GM21390 (cell line): ENCODE data around the gene CSRP2.

Experiments
- ATAC-seq: cut with Tn5 transposase; IDR thresholded peaks from one replicate; pipeline ENCODE4 v1.9.1; 2021; ENCODE audit not compliant: unreplicated experiment

Gene CSRP2

DNA sequence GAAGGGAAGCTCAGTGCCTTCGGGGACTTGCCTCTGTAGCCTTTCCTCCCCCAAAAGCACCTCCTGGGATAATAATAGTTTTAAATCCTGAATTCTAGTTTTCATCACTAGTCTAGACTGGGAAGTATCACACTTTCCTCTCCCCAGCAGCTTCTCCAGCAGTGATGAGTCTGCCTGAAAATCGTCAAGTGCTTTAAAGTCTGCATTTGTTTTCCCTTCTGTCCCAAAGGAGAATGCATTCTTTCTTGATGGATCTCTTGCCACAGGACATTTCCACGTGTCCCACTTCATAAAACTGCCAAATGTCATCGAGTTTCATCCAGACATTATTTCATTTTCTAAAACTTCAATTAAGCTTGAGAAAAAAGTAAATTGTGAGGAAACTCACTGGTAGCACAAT is 15.0 kb downstream of the CSRP2 start:
- ATAC-seq: no peak

DNA sequence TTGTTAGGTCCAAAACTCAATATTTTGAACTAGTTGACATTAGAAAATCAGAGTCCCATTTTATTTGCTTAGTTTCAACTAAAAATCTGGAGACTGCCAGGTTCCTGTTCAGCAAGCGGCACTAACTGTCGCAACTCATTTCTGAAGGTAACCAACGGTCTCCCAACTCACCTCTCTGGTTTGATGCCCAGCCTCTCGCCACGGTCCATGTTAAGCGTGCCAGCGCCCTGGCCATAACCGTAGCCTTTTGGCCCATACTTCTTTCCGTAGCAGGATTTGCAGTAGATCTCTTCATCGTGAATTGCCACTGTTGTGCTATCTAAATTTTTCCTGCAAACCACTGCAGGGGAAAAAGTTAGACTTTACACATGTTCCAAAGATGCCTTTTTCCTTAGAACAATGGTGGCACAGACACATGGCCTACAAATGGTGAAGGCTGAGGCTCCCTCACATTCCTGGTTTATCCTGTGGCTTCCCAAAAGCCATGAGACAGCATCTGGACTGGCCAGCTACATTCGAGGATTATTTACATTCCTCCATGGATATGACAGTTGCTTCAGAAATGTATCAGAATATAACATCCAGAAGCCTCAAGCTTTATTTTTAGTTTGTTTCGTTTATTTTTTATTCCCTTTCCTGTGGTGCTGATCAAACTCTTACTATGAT is 15.7 kb downstream of the CSRP2 start:
- ATAC-seq: no peak

DNA sequence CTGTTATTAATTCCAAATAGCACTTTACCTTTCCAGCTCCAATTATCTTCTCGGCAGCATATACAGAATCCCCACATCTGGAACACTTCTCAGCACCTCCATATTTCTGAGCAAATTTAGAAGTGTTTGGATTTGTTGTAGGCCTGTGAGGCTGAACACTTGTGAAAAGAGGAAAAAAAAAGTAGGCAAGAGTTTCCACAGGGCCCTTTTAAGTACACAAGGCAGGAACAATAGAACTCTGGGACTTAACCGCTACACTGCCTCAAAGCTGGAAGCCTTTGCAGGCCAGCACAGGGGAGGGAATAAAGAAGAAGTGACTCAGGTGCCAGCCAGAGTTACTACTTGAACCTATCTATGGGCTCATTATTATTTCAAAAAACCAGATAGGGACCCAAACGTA is 18.6 kb downstream of the CSRP2 start:
- ATAC-seq: no peak

DNA sequence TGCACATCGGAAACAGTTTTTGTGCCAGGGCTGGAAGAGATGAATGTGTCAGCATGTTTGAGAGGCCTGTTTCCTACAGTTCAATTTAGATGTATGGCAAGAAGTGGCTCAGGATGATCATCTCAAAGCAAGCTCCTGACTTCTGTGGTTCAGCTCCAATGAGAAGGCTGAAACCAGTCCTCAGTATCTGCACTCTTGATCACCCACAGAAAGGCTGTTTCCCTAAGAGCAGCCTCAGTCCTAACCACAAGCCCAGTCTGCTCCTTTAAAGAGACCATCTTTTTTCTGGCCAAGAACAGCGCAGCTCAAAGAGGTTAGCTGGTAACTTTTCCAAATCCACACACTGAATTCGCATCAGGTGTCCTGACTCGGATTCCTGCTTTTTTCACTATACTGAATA is 19.2 kb downstream of the CSRP2 start:
- ATAC-seq: no peak

DNA sequence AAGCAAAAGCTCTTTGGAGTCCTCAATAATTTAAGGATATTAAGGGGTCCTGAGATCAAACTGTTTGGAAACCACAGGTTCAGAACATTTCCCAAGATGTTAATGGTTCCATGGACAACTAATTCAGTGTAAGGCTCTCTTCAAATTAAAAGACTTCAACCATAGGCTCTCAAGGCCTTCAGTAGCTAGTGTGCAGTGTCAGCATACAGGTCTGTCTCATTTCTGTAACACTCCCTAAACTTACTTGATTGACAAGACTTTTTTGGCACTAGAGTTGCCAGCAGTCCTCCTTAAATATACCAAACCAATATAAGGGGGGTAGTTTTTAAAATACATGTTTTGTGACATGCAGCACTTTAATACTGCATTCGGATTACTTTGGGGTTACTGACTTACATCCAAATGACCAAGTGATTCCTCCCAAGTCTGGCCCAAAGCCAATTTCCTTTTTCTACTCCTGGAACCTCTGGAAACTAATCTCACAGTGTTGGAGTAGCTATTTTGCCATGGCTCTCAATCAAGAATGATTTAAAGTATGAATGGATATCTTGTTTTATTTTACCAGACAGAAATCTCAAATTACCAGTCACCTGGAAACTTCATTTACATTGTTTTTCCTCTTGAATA is 22.7 kb downstream of the CSRP2 start:
- no peak for ATAC-seq

DNA sequence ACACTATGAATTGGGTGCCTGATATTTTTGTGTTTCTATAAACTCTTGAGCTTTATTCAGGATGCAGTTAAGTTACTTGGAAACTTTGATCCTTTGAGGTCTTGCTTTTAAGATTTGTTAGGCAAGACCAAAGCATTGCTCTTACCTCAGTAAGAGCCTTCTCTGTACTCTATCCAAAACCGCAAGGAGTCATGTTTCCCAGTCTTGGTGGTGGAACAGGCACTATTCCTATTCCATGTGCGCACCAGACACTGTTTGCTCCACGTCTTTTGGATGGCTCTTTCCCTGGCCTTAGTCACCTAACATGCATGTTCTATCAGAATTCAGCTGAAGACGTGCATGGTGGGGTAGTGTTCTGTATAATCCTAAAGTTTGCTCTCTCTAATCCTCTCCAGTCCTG is 23.5 kb downstream of the CSRP2 start:
- no peak for ATAC-seq

DNA sequence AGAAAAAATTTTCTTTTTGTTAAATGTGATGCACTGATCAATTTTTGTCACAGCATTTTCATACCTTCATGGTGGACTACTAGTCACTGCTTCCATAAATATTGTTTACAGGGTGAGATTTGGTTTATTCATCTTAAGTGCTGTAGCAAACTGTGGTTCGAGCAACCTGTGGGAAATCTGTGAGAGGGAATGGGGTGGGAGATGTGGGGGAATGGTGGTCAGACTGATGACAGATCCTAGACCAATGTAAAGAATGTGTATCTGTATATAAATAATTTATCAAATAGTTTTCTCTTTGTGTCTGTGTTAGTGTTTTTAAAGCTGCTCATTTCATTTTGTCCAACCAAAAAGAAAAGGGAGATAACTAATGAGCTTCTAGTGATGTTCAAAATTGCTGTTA is 26.7 kb downstream of the CSRP2 start:
- no peak for ATAC-seq

DNA sequence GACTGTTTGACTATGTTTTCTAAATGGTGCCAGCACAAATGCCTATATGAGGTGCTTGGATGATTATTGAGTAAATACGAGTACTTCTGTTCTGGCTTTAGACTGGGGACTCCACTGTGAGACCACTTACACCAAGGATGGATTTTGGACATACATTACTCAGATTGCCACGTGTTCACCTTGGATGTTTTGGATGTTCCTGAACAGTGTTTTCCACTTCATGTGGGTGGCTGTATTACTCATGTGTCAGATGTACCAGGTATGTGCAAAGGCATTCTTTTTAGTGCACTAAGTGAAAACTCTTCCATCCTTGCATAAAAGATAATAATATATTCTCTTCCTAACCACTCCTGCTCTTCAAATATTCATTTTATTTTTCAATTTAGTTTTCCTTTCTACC is 30.7 kb downstream of the CSRP2 start:
- ATAC-seq: no peak

DNA sequence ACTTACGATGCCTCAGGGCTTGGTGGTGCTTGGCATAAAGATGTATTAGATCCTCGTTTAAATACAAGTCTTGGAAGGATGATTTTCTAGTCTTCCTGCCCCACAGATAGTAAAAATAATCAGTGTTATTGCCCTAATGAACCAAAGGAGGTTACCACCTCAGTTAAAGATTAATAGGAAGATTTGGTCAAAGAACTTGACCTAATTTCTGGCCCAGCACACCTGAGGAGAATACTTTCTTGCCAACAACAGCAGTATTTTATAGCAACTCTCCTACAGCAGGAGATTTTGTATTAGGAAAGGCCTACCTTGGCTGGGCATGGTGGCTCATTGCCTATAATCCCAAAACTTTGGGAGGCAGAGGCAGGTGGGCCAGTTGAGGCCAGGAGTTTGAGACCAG is 31.6 kb downstream of the CSRP2 start:
- ATAC-seq: no peak

DNA sequence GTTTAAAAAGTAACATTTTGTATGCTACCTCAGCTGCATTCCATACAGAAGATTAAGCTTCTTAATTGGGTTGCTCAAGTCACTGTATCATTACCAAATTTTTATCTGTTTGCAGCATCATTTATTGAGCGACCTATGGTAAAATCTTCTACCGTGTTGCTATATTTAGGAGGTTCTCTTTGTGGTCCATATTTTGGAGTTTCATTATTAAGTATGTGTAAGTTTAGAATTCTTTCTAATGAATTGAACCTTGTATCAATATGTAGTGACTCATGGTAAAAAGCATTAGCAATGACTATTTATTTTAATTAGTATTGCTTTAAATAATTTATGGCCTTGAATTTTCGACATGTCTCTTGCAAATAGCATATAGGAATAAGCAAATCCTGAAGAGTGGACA is 42.2 kb downstream of the CSRP2 start:
- no peak for ATAC-seq

DNA sequence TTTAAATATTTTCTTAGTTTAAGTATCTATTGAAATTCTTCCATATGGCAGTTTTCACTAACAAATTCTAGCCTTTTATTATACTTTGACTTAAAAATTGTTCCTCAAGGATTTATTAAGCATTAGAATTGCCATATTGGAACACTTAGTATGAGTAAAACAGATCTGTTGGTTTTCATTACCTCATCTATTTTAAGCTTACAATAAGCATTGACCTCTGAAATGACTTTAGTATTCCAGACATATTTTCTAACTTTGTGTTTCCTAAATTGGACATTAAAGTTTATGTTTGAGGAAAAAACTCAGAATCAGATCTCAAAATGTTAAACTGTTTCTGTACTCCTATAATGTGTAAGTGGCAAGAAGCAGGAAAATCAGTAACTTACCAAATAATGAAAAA is 48.4 kb downstream of the CSRP2 start:
- ATAC-seq: no peak

DNA sequence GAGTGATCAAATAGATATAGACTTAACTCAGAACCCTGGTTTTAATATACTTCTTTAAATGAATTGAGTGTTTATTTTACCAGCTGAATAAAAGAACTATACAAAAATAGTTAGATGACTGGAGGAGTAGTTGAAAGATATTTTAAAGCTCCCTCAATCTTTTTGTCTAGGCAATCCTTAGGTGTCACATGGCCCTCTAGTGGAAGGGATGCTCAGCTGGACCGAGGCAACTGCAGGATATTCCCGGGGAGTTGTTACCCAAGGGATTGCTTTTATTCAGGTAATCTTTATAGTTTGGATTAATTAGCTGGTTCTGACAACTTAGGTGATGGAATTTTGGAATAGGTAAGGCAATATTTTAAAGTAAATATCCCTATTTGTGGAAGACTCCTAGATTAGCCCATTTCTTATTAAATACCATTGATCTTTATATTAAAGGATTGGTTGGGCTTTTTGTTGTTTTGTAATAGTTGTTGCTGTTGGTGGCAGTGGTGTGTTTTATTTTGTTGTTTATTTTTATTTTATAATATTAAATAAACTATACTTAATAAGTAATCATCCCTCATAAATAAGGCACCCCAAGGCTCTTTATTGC is 57.8 kb downstream of the CSRP2 start:
- ATAC-seq: no peak

DNA sequence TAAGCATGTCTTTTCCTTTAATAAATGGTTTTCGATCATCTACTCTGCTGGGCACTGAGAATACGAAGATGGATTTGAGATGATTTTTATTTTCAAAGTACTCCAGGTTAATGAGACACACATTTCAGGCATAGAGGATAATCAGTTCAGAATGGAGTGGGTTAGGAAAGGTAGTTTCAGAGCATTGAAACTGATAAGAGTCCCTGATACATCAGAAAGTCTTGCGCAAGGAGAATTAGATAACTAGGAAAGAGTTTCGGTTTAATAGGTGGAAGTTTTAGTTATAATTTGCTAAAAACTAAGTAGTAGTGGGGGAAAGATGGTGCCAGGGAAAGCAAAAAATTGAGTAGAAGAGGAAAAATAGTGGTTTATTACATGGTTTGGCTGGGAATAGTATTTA is 64.8 kb downstream of the CSRP2 start:
- ATAC-seq: no peak

DNA sequence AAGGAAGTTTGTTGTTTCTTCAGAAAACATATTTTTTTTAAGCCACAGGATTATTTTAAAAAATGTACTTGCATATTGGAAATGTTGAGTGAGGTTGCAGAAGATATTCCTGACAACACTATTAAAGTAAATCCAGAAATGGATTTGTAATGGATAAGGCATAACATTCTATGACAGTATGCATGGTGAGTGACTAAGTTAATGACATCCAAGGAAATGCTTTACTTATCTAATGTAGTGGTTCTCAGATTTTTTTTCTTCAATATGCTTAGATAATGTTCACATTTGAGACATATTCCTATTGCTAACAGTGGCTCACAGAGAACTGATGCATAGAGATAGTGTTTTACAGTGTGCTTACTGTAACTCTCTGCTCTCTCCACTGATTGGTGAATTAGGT is 65.6 kb downstream of the CSRP2 start:
- no peak for ATAC-seq

DNA sequence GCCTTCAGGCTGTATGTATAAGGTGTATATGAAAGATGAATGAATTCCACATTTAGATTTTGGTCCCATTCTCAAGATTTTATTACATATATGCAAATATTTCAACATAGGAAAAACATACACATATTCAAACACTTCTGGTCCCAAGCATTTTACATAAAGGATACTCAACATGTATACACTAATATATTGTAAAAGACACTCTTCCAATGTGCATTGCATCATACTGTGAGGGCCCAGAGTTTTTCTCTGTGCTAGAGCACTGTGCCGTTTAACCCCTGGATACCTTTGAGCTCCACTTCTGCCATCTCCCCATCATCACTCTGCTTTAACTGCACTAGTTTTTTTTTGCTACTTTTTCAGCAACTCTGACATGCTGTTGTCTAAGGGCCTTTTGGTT is 66.8 kb downstream of the CSRP2 start:
- no peak for ATAC-seq

DNA sequence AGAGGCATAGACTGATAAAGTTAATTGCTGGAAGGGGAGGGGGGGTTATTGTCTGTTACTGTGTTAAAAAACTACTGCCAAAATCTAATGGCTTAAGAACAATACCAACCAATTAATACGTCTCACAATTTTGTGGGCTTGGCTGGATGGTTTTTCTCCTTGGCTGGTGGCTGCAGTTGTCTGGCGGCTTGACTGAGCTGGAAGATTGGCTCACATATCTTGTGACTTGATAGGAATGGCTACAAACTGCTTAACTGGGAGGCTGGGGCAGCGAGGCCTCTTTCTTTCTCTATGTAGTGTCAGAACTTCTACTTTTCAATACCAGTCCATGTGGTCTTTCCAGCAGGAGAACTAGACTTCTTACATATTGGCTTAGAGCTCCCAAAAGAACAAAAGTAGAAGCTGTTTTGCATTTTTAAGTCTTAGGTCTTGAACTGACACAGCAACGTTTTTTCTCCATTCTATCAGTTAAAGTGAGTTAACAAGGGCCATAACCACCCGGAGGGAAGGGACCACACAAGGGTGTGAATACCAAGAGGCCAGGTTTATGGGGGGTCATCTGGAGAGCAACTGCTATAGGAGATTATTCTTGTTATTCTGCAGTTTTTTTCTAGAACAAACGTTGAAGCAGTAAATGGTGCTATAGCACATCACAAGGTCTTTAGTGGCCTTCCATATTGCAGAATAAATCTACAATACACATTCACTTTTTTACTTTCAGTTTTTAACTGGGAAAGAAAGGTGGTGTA is 68.0 kb downstream of the CSRP2 start:
- ATAC-seq: no peak
